Caki2 (cell line): Measurements from ENCODE around the gene TNFRSF11A. TPM values are rescaled to one million over a fixed set of nuclear protein-coding genes. Genes with fewer than 3 reads are reported as not detected.

ENCODE experiments used
- DNase-seq: peaks from one replicate; pipeline ENCODE4 v3.0.0-alpha.2; 2015; ENCODE audit warnings: low read depth
- in situ Hi-C: cut with HindIII; loops from 2 replicates; pipeline ENCODE4 v1.10.0; 2016; ENCODE audit warnings: low sequenced_read_pairs, low pct_unique_long_range_greater_than_20kb, mixed read lengths
- total RNA-seq: library from RNA; depleted of rRNA; stranded (reverse); fragments of >200 nt; shearing (Covaris generic); gene quantifications from 2 replicates; pipeline ENCODE4 v1.2.3, GENCODE V29; 2014; ENCODE audit warnings: low replicate concordance; rRNA removed

TNFRSF11A gene
- 1.3 and 4.3 TPM in 2 replicates for total RNA-seq

DNA sequence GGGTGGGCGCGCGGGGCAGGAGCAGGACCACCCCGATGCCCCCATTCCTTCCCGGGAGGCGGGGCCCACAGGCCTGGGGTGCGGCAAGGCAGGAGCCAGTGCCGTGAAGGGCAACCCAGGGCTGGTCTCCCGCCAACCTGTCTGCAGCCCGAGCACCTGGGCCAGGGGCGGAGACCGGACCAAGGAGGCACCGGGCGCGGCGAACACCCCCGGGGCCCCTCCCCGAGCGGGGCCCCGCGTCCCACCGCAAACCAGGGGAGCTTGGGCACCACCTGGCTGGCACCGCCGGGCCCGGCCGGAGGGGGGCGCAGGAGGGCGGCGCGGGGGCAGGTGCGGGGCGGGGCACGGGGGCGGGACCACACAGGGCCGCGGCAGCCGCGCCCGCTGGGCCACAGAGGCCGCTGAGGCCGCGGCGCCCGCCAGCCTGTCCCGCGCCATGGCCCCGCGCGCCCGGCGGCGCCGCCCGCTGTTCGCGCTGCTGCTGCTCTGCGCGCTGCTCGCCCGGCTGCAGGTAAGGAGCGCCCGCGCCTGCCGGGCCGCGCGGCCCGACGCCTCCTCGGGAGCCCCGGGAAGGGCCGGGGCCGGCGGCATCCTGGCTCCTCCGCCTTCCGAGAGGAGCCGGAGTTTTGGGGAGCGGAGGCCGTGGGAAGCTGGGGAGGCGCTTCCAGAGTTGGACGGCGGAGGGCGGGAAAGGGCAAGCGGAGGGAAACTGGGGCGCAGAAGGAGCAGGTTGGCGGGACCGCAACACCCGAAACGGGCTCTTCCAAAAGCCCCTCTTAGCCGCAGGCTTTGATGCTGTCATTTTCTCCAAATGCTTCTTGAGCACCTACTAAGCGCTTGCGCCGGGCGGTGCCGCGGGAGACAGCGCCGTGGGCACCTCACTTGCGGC, at the start of gene TNFRSF11A:
Gene TNFRSF11A, plus strand, starts transcription at position 394 of the 889 bp plus-strand sequence. Its CDS starts 43 bp downstream, at position 437.
- DNase-seq = peak; percentile 9
- in situ Hi-C loops = no loop called here

DNA sequence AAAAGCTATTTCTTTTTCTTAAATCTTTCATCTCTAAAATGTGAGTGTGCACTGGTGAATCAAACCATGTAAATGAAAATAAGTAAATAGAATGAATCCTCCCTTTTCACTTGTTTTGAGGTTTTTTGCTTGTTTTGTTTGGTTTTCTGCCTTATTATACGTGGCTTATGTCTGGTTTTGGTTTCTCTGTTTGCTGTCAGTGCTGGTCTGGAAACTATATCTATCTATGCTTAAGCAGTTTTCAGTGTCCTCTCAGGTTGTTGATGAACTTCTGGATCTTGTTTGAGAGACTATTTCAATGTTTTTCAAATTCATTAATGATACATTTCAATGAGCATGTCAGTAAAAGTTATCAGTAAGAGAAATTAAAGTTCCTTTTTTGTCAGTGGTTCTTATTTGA, 48.1 kb upstream of the TNFRSF11A start:
- in situ Hi-C loops = no loop called here
- DNase-seq = no peak

DNA sequence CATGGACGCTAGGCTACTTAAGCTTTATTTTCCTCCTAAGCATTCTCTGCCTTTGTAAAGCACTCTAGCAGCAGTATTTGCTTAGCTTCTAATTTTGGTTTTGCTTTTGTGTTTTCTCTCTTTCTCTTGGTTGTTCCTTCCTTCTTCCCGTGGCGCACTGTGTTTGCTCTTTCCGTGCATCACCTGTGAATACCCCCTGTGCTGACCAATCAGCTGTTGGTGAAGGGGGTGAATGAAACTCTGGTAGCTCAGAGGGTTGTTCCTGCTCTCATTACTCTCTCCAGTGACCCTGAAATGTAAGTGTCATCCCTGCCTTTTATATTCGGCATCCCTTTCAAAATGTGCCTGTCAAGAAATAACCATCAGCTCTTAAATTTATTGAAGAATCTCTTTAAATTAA, 45.5 kb upstream of the TNFRSF11A start:
- DNase-seq = no peak
- in situ Hi-C loops = no loop called here

DNA sequence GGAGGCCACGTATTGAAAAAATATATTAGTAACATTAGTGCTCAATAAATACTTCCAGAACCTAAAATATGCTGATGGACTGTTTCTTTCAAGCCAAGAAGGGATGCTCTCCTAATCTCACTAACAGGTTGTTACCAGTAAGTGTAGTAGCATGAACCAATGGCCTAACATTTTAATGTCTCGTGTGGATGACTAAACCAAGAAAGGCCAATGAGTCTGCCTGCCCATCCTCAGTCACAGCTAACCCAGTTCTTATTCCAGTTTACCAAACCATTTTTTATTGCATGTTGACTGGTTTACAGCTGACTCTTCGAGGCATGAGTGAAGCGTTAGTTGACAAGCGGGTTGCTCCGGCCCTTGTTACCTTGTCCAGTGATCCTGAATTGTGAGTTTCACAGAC, 45.1 kb upstream of the TNFRSF11A start:
- in situ Hi-C loops = no loop called here
- DNase-seq = no peak

DNA sequence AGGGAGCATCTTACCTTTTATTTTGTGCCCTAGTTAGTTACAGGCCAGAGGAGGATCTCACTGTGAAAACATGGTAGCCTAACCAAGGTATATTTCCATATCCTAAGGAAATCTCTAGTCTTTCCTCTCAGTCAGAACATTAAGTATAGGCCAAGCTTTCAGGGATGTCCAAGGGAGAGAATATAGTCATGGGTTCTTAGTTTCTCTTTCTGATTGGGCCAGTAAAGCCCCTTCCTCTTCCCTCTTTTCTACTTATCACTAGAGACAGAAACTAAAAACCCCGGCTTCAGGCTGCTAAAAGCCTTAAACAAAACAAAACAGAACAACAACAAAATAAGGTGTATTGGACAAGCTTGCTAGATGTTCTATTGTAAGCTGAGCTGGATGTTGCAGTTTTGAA, 44.3 kb upstream of the TNFRSF11A start:
- in situ Hi-C loops = no loop called here
- no peak for DNase-seq

DNA sequence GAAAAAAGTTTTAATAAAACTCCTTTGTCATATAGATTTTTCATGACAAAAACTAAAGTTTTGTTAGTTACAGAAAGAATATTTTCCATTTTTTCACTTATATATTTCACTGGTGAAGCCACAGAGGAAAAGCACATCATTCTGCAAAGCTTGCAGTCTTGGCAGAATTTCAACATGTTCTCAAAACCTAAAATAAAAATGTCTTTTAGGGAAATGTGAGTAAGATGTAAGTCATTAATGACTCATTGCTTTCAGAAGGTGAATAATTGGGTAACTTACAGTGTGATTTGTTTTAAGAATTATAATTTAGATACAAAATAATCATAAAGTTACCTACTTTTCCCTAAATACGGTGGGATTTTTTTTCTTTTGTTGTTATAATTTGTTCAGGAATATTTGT, 43.4 kb upstream of the TNFRSF11A start:
- in situ Hi-C loops = no loop called here
- DNase-seq = no peak

DNA sequence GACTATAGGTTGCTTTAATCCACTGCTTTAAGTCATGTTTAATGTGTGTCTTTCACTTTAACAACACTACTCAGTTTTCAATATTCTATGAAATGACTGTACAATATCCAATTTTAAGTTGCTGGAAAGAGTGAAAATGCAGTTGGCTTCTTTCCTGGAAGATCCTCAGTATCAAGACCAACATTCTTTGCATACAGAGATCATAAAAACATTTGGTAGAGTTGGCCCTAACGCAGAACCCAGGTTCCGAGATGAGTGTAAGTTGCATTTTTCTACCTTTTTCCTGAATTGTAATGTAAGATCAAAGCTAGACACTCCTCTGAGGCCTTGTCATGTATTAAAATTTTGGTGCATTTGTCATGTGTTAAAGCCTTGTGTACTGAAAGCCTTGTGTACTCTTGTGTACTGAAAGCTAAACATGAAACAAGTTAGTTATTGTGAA, 42.9 kb upstream of the TNFRSF11A start:
- in situ Hi-C loops = no loop called here
- no peak for DNase-seq

DNA sequence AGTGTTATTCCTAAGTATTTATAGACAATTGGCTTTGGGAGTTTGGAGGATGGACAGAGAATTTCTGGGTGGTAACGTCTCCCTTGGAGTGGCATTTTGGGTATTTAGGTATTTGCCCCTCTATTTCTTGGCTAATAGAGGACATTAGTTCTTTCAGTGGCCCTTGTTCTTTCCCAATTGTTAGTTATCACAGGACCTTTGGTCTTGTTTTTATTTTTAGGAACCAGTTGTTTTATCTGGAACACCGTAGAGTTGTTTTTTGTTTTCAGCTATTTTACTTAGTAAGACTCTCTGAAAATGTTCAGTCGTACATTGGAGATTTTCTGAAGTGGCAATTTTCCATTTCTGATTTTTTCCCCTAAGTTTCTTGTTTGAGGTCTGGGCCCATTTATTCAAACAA, 40.5 kb upstream of the TNFRSF11A start:
- DNase-seq = no peak
- in situ Hi-C loops = no loop called here

DNA sequence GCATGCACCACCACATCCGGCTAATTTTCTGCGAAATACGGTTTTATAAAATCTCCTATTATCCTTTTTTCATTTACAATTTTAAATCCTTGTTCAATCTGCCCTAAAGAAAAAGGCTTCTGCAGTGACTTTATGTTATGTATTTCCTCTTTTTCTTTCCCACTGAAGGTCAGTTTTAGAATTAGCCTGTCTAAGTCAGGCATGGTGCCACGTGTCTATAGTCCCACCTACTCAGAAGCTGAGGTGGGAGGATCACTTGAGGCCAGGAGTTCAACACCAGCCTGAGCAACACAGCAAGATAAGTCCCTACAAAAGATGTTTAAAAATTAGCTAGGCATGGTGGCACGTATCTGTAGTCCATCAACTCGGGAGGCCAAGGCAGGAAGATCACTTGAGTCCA, 39.8 kb upstream of the TNFRSF11A start:
- DNase-seq = no peak
- in situ Hi-C loops = no loop called here

DNA sequence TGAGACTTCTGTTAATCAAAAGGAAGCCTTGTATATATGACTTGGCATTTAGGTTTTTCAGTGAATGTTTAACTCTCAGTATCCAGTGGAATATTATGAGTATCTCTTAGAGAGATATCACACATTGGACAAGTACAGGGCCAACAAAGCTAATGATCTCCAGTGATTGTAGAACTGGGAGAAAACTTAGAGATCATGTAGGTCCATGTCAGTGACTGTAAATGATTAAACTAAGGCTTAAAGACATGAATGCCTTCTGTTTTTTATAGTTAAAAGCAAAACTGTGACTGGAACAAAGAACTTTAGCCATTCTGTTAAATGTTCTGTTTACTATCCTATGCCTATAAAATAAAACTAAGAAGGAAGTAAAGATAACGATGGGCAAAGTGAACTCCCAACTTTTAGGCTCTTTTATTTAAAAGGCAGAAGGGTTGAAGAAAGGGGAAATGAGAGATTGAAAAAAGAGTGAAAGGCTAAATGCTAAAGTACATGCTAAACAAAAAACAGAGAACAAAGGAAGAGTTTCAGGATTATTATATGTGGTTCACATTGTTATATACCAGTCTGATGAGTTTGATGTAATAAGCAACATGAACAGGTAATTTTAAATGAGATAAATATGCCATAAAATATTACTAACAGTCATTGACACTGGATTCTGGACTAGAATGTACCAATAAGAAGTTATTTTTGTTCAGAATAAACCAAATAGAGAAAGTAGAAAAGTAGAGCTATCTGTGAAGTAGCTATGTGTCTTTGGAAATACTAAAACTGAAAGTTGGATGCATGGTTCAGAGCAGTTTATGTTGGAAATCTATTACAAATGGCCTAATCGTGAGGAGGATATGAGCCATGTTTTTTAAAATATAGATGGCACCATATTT, 37.1 kb upstream of the TNFRSF11A start:
- in situ Hi-C loops = no loop called here
- peak; percentile 8 for DNase-seq

DNA sequence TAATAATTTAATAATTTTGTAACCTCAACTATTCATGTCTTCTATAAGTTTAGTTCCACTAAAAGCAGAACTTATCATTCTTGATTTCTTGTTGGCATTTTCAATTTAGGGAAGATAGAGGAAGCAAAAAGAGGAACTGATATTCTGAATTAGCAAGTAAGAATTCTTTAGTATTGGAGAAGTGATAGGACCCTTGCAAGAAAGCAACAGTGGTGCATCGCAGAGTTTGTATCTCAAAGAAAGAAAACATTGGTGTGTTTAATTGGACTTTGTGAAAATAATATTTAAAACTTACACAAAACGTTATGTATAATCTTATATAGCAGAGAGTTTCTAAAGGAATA, 36.5 kb upstream of the TNFRSF11A start:
- in situ Hi-C loops = no loop called here

DNA sequence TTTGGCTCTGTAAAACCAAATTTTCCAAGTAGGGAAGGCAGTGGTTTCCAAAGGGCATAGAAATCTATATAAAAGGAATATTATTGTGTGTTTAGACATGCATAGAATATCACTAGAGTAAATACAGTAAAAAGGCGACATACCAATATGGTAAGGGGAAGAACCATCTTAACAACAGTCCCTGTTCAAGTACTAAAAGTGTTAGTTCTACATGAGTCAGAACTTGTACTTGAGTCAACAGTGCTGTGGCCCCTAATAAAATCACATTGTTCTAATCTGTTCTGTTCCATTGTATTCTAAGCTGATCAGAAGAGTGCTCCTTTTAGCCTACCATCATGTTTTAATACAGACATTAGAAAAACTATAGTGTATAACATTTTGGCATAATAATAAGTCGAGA, 36.1 kb upstream of the TNFRSF11A start:
- no peak for DNase-seq
- in situ Hi-C loops = no loop called here

More for the DNA sequence above, 36.5 kb upstream of the TNFRSF11A start:
- DNase-seq = no peak

DNA sequence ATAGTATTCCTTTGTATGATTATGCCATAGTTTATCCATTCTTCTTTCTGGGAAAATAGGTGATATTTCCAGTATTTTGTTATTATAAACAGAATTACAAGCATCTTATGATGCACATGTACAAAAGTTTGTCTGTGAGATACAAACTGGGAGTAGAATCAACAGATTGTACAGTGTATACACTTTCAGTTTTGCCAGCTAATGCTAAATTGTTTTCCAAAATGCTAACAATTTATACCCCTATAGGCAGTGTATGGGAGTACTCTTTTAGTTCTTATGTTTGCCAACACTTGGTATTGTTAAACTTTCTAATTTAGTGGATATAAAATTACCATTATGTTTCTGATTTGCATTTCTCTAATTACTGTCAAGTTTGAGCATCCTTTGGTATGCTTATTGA, 31.0 kb upstream of the TNFRSF11A start:
- in situ Hi-C loops = no loop called here
- DNase-seq = no peak

DNA sequence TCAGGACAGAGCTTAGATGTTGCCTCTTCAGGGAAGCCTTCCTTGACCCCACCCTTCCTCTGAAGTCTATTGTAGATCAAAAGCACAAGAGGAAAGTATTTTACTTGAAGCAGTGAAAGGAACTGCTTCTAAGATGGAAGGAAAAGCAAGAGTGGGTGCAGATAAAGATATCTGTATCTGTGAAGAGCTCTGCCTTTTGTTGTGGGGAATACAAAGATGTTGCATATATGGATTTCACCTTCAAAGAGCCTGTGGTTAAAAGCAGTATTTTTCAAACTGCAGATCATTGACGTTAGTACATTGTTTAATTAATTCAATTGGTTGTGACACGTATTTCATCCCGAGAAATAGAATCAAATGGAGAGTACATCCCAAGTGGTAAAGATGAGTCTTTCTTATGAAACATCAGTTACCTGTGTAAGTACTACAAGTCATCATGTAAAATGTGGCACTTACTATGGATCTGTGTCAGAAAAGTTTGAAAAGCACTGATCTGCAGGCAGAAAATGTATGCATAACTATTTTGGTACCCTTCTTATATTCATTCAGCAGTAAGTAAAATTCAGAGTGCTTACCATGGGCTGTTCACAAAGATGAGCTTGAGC, 24.6 kb upstream of the TNFRSF11A start:
- in situ Hi-C loops = no loop called here
- DNase-seq = no peak

DNA sequence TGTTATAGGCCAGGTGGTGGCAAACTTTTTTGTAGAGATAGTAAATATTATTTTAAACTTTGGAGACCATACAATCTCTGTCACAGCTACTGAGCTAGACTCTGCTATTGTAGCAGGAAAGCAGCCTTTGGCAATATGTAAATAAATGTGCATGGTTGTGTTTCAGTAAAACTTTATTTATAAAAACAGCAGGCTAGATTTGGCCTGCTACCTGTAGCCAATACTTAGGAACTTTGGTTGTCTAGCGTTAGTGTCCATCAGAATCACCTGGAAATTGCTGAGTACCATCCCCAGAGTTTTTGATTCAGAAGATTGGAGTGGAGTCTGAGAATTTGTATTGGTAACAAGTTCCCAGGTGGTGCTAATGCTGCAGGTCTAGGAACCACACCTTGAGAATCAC, 23.8 kb upstream of the TNFRSF11A start:
- DNase-seq = no peak
- in situ Hi-C loops = no loop called here

DNA sequence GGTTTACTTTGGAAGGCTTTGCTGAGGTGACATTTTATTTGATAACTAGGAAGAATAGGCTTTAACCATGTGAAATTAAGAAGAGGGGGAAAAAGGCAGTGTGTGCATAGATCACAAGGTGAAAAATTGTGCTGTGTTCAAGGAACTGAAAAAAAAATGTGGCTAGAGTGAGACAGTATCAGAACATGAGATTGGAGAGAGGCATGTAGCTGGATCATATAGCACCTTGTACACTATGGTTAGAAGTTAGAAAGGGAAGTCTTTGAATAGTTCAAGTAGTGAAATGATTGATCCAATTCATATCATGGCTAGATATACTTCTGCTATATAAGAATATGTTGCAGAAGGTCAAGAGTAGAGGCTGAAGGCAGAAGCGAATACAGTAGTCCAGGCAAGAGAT, 12.3 kb upstream of the TNFRSF11A start:
- no peak for DNase-seq
- in situ Hi-C loops = no loop called here

DNA sequence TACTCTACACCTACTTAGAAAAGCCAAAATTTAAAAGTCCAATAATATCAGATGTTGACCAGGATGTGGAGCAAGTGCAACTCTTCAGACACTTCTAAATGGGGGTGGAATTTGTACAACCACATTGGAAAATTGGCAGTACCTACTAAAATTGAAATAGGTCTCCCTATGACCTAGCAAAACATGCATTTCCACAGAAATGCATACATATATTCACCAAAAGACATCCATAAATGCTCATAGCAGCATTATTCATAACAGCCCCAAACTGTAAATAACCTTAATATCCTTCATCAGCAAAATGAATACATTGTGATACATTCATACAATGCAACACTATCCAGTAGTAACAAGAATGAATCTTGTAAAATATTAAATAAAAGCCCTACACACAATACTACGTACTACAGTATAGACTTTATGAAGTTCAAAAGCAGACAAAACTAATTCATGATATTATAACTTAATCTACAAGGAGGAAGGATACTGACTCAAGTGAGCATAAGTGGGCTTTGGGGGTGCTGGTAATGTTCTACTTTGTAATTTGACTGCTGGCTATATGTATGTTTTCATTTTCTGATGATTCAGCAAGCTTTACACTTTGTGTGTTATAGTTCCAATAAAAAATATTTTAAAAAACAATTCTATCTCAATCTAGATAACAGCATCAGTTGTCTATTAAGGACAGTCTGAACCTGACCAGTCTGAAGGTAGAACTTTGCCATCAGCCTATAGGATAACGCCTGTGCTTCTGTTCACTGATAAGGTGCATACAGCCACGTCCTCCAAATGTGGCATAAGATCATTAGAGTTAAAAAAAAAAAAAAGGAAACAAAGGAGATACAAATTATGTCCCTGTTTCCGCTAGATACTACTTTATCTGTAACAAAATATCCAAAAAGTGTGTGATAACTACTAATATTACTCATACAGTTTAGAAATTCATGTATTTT, 6.6 kb upstream of the TNFRSF11A start:
- in situ Hi-C loops = no loop called here
- no peak for DNase-seq

DNA sequence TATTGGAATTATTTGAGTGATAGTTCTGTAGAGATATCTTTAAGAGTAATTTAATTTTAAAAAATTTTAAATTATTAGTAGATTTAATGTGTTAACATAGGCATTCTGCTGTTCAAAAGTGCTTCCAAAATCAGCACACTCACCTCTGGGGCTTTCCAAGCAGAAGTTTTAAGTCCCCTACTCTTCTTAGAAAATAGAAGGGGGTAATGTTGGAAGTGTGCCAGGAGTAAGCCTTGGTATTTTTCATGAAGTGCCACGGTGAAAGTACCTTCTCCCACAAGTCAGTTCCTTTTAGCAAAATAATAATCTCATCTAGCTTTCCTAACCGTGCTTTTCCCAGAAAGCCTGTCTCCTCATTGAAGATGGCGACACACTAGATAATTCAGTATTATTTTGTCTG, 3.9 kb upstream of the TNFRSF11A start:
- in situ Hi-C loops = no loop called here
- DNase-seq = no peak
